Neural progenitor cell (in vitro differentiated cells): ENCODE results near the gene APLN. TPM values are rescaled to one million over a fixed set of nuclear protein-coding genes. Genes with fewer than 3 reads are reported as not detected.
A peak's percentile ranks its signal among the peaks of the same experiment; 100 is the strongest.

ENCODE experiments used
- DNase-seq: peaks from one replicate; pipeline ENCODE4 v3.0.0-alpha.2; 2016; ENCODE audit warnings: low spot score
- H2AFZ ChIP-seq: fragments of 200-600 bp; sonication (generic); replicated peaks from 2 replicates; pipeline ENCODE4 v1.6.1; 2016; ENCODE audit warnings: antibody characterized with exemption
- H3F3A ChIP-seq: fragments of 200-600 bp; sonication (generic); 2 replicates; pipeline ENCODE4 v1.6.1; 2016; ENCODE audit warnings: antibody characterized with exemption, low read depth
- H3K27ac ChIP-seq: fragments of 200-600 bp; sonication (generic); 2 replicates; pipeline ENCODE4 v1.5.1; 2016; ENCODE audit warnings: mild to moderate bottlenecking
- H3K27me3 ChIP-seq: fragments of 200-600 bp; sonication (generic); 2 replicates; pipeline ENCODE4 v1.6.1; 2016; ENCODE audit warnings: mild to moderate bottlenecking, moderate library complexity
- H3K36me3 ChIP-seq: fragments of 200-600 bp; sonication (generic); 2 replicates; pipeline ENCODE4 v1.5.1; 2016
- H3K4me1 ChIP-seq: fragments of 200-600 bp; sonication (generic); 2 replicates; pipeline ENCODE4 v1.6.1; 2016; ENCODE audit warnings: mixed run types
- H3K4me2 ChIP-seq: fragments of 200-600 bp; sonication (generic); 2 replicates; pipeline ENCODE4 v1.6.1; 2016
- H3K4me3 ChIP-seq: fragments of 200-600 bp; sonication (generic); 2 replicates; pipeline ENCODE4 v1.5.1; 2016
- H3K79me2 ChIP-seq: fragments of 200-600 bp; sonication (generic); 2 replicates; pipeline ENCODE4 v1.6.1; 2016; ENCODE audit warnings: low read depth
- H3K9ac ChIP-seq: fragments of 200-600 bp; sonication (generic); 2 replicates; pipeline ENCODE4 v1.6.1; 2016
- H3K9me3 ChIP-seq: fragments of 200-600 bp; sonication (generic); 2 replicates; pipeline ENCODE4 v1.5.1; 2016; ENCODE audit warnings: low read depth
- H4K20me1 ChIP-seq: fragments of 200-600 bp; sonication (generic); 2 replicates; pipeline ENCODE4 v1.6.1; 2016; ENCODE audit warnings: low read depth
- H3K27ac Mint-ChIP-seq: 3 replicates; pipeline ENCODE4 v1.8.0; 2021; ENCODE audit warnings: mixed read lengths
- H3K27me3 Mint-ChIP-seq: 2 replicates; pipeline ENCODE4 v1.8.0; 2022; ENCODE audit warnings: low read depth, mild to moderate bottlenecking, inconsistent platforms, moderate library complexity, mixed read lengths; ENCODE audit not compliant: insufficient read depth
- H3K36me3 Mint-ChIP-seq: 3 replicates; pipeline ENCODE4 v1.8.0; 2021; ENCODE audit warnings: mixed read lengths
- H3K4me1 Mint-ChIP-seq: 3 replicates; pipeline ENCODE4 v1.8.0; 2021; ENCODE audit warnings: mixed read lengths
- H3K4me3 Mint-ChIP-seq: 3 replicates; pipeline ENCODE4 v1.8.0; 2021; ENCODE audit warnings: mild to moderate bottlenecking, moderate library complexity, mixed read lengths
- H3K9me3 Mint-ChIP-seq: 3 replicates; pipeline ENCODE4 v1.8.0; 2020; ENCODE audit warnings: mixed read lengths
- CTCF ChIP-seq: fragments of 200-600 bp; sonication (generic); IDR thresholded peaks from 2 replicates; pipeline ENCODE4 v1.5.1; 2017; ENCODE audit warnings: antibody characterized with exemption, mild to moderate bottlenecking
- EZH2 ChIP-seq: fragments of 200-600 bp; sonication (generic); IDR thresholded peaks from 2 replicates; pipeline ENCODE4 v1.6.1; 2017; ENCODE audit warnings: antibody characterized with exemption, mild to moderate bottlenecking, moderate library complexity
- EZH2phosphoT487 ChIP-seq: fragments of 200-600 bp; sonication (generic); IDR thresholded peaks from 2 replicates; pipeline ENCODE4 v1.6.1; 2017; ENCODE audit warnings: antibody characterized with exemption
- total RNA-seq: library from RNA; depleted of rRNA; stranded (reverse); fragments of >200 nt; gene quantifications from 2 replicates; pipeline ENCODE4 v1.2.3, GENCODE V29; 2015; ENCODE audit warnings: low replicate concordance

Gene APLN
- total RNA-seq, 1 donor from 2014 or later = 0.22 TPM

- Histone ChIP-seq H3K27me3 (peaks cover 23% of the 10 kb centered on the region), H3K4me2 (no peak overlapping the region), H2AFZ (no peak overlapping the region), H3K4me3 (no peak overlapping the region), H3F3A (no peaks in the 10 kb centered on the region), H3K79me2 (no peaks in the 10 kb centered on the region), H3K9ac (no peak overlapping the region), H3K27ac (no peak overlapping the region), H3K9me3 (no peaks in the 10 kb centered on the region), H4K20me1 (no peaks in the 10 kb centered on the region), H3K36me3 (no peaks in the 10 kb centered on the region), H3K4me1 (no peaks in the 10 kb centered on the region)
- Mint-ChIP-seq H3K27me3 (peaks cover 4% of the 10 kb centered on the region), H3K9me3 (peaks cover 10% of the 10 kb centered on the region), H3K4me3 (no peak overlapping the region), H3K36me3 (no peaks in the 10 kb centered on the region), H3K27ac (no peak overlapping the region), H3K4me1 (peaks cover 11% of the 10 kb centered on the region)
- TF ChIP-seq EZH2phosphoT487 = no peak
- TF ChIP-seq CTCF = no peak
- no peak for TF ChIP-seq EZH2
- no peak for DNase-seq
Measured at GRCh38 chrX:129659141-129659540, 4.4 kb upstream of the APLN start.

GRCh38 chrX:129658429-129658828 is 3.7 kb upstream of the APLN start:
- Histone ChIP-seq H3K79me2 (no peaks in the 10 kb centered on the region), H3K27me3 (peaks cover 30% of the 10 kb centered on the region), H3K4me3 (no peak overlapping the region), H2AFZ (no peak overlapping the region), H4K20me1 (no peaks in the 10 kb centered on the region), H3F3A (no peaks in the 10 kb centered on the region), H3K27ac (no peak overlapping the region), H3K9ac (no peak overlapping the region), H3K4me2 (no peak overlapping the region), H3K9me3 (no peaks in the 10 kb centered on the region), H3K4me1 (no peaks in the 10 kb centered on the region), H3K36me3 (no peaks in the 10 kb centered on the region)
- Mint-ChIP-seq H3K9me3 (peaks cover 10% of the 10 kb centered on the region), H3K27ac (no peak overlapping the region), H3K4me3 (no peak overlapping the region), H3K36me3 (no peaks in the 10 kb centered on the region), H3K27me3 (peaks cover 4% of the 10 kb centered on the region), H3K4me1 (peaks cover 13% of the 10 kb centered on the region)
- TF ChIP-seq CTCF = no peak
- no peak for TF ChIP-seq EZH2phosphoT487
- TF ChIP-seq EZH2 = no peak
- no peak for DNase-seq

- Histone ChIP-seq H3K36me3 (no peaks in the 10 kb centered on the region), H4K20me1 (no peaks in the 10 kb centered on the region), H3F3A (no peaks in the 10 kb centered on the region), H3K27ac (no peak overlapping the region), H3K27me3 (peaks cover 56% of the 10 kb centered on the region), H2AFZ (no peak overlapping the region), H3K4me2 (peak overlapping the region; percentile 84), H3K9ac (no peak overlapping the region), H3K79me2 (no peaks in the 10 kb centered on the region), H3K4me1 (peaks cover 3% of the 10 kb centered on the region), H3K9me3 (no peaks in the 10 kb centered on the region), H3K4me3 (peak overlapping the region; percentile 55)
- Mint-ChIP-seq H3K27me3 (peaks cover 8% of the 10 kb centered on the region), H3K36me3 (no peaks in the 10 kb centered on the region), H3K4me1 (peaks cover 32% of the 10 kb centered on the region), H3K27ac (peak overlapping the region; percentile 82), H3K4me3 (peak overlapping the region; percentile 85), H3K9me3 (peaks cover 9% of the 10 kb centered on the region)
- peak; percentile 32 for DNase-seq
- no peak for TF ChIP-seq CTCF
- TF ChIP-seq EZH2 = no peak
- TF ChIP-seq EZH2phosphoT487 = no peak
Measured at GRCh38 chrX:129655547-129656249, 942 bp upstream of the APLN start.
